ENCODE measurements around the gene CACFD1. TPM values are rescaled to one million over a fixed set of nuclear protein-coding genes. Genes with fewer than 3 reads are reported as not detected.

The CACFD1 gene
- total RNA-seq, 1 experiment from 2014 or later, result 27.0 TPM

DNA sequence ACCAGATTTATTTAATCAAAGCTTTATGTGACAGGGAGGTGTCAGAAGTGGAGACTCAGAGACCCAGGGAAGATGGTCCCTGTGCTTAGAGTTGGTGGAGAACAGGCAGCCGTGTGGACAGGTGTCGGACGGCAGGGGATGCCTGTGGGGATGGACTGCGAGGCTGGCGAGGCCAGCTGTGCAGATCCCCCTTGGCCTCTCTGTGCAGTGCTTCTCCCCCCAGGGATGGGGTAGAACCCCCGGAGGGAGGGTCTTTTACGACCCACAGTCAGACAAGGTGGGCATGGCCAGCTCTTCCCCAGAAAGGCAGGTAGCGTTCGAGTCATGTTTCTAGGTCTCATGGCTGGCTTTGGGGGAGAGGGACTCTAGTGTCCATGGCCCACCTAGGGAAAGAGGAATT is 23.8 kb downstream of the CACFD1 start:
- Histone ChIP-seq H3K9me3 (no peaks in the 10 kb centered on the region), H3K36me3 (ENCODE audit: control insufficient read depth, insufficient read depth, low read length) (no peaks in the 10 kb centered on the region), H3K4me3 (ENCODE audit: low read depth, low read length) (no peak overlapping the region), H3K4me1 (peaks cover 12% of the 10 kb centered on the region; the same call in 1 of the 2 replicates), H3K27me3 (replicated peaks; ENCODE audit: control insufficient read depth, insufficient read depth, low read length) (no peaks in the 10 kb centered on the region)
- no peaks in the 10 kb centered on the region for H3K36me3 Mint-ChIP-seq (ENCODE audit: insufficient read depth, unreplicated experiment)
- TF ChIP-seq, protein P1, sequence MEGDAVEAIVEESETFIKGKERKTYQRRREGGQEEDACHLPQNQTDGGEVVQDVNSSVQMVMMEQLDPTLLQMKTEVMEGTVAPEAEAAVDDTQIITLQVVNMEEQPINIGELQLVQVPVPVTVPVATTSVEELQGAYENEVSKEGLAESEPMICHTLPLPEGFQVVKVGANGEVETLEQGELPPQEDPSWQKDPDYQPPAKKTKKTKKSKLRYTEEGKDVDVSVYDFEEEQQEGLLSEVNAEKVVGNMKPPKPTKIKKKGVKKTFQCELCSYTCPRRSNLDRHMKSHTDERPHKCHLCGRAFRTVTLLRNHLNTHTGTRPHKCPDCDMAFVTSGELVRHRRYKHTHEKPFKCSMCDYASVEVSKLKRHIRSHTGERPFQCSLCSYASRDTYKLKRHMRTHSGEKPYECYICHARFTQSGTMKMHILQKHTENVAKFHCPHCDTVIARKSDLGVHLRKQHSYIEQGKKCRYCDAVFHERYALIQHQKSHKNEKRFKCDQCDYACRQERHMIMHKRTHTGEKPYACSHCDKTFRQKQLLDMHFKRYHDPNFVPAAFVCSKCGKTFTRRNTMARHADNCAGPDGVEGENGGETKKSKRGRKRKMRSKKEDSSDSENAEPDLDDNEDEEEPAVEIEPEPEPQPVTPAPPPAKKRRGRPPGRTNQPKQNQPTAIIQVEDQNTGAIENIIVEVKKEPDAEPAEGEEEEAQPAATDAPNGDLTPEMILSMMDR (IDR thresholded peaks at IDR 0.05; ENCODE audit: insufficient read depth in 1 of 2, low read depth in 1 of 2, low read length in 1 of 2, severe bottlenecking in 1 of 2, unreplicated experiment in 1 of 2), result no peak
- no peaks in the 10 kb centered on the region for H3K9me3 Mint-ChIP-seq (ENCODE audit: unreplicated experiment)
- intact Hi-C loops (cut with micrococcal nuclease; ENCODE audit: unreplicated experiment), result no loop called here
- no TSS peak for BruUV-seq (replicated peaks)
- ChIA-PET CTCF (interaction anchor here (3.2 kb wide), 1 partner anchor 24 kb away, joined by 11 read pairs; the partner anchor contains the start of gene CACFD1), POLR2A (no interaction called here)
- H3K27me3 Mint-ChIP-seq (ENCODE audit: insufficient read depth, unreplicated experiment), result peaks cover 3% of the 10 kb centered on the region
- peaks cover 13% of the 10 kb centered on the region for H3K4me1 Mint-ChIP-seq (ENCODE audit: low read depth, unreplicated experiment)
- no peak for DNase-seq
- no peak overlapping the region for H3K4me3 Mint-ChIP-seq (ENCODE audit: unreplicated experiment)
- H3K27ac Mint-ChIP-seq (ENCODE audit: unreplicated experiment), result no peak overlapping the region

DNA sequence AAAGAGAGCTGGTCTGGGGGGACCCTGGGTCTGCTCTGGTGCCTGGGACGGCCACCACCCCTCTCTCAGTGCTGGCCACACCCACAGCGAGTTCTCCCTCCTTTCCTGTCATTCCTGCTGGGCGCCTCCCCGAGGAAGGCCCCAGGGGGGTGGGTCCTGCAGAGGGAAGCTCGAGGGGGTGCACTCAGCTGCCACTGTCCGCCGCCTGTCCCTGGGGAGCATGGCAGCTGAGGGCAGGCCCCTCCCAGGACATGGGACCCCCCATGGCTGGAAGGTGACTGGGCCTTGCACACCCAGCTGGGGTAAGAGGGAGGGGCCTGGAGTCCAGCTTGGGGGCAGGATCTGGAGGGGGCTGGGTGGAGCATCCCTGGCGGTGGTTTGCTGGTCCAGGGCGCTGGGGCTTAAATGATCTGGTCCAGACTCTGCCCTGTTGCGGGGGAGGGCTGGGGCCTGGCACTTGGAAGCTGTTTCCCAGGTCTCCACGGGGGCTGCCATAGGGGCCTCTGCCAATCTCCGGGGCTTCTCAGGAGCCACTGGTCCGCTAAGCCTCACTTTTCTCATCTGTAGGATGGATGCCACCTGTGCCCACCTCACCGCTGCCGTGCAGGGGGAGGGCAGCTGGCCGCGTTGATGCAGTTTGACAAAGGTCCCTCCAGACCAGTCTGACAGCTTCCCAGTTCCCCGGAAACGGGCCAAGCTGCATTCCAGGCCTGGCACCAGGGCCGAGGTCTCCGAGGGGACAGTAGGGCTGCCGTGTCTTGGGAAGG is 25.1 kb downstream of the CACFD1 start:
- Mint-ChIP-seq H3K4me3 (ENCODE audit: unreplicated experiment) (no peak overlapping the region), H3K4me1 (ENCODE audit: low read depth, unreplicated experiment) (peaks cover 11% of the 10 kb centered on the region), H3K9me3 (ENCODE audit: unreplicated experiment) (no peaks in the 10 kb centered on the region), H3K27me3 (ENCODE audit: insufficient read depth, unreplicated experiment) (peaks cover 3% of the 10 kb centered on the region), H3K36me3 (ENCODE audit: insufficient read depth, unreplicated experiment) (no peaks in the 10 kb centered on the region), H3K27ac (ENCODE audit: unreplicated experiment) (no peak overlapping the region)
- Histone ChIP-seq H3K4me3 (ENCODE audit: low read depth, low read length) (no peak overlapping the region), H3K36me3 (ENCODE audit: control insufficient read depth, insufficient read depth, low read length) (no peaks in the 10 kb centered on the region), H3K9me3 (no peaks in the 10 kb centered on the region), H3K27me3 (replicated peaks; ENCODE audit: control insufficient read depth, insufficient read depth, low read length) (no peaks in the 10 kb centered on the region), H3K4me1 (peaks cover 11% of the 10 kb centered on the region; the same call in 1 of the 2 replicates)
- intact Hi-C loops (cut with micrococcal nuclease; ENCODE audit: unreplicated experiment), result loop anchor here (5.0 kb wide), 1 partner anchor 298 kb away; no protein-coding TSS in a partner anchor
- POLR2A ChIA-PET, result no interaction called here
- TF ChIP-seq, protein P1 (IDR thresholded peaks at IDR 0.05; ENCODE audit: insufficient read depth in 1 of 2, low read depth in 1 of 2, low read length in 1 of 2, severe bottlenecking in 1 of 2, unreplicated experiment in 1 of 2), result no peak
- BruUV-seq (replicated peaks), result no TSS peak
- CTCF ChIA-PET, result interaction anchor here (0.6 to 3.2 kb wide), 4 partner anchors 14 to 130 kb away, joined by 3 to 11 read pairs (median 4); partner anchors contain the start of genes CACFD1, SURF1 and SURF2
- no peak for DNase-seq

DNA sequence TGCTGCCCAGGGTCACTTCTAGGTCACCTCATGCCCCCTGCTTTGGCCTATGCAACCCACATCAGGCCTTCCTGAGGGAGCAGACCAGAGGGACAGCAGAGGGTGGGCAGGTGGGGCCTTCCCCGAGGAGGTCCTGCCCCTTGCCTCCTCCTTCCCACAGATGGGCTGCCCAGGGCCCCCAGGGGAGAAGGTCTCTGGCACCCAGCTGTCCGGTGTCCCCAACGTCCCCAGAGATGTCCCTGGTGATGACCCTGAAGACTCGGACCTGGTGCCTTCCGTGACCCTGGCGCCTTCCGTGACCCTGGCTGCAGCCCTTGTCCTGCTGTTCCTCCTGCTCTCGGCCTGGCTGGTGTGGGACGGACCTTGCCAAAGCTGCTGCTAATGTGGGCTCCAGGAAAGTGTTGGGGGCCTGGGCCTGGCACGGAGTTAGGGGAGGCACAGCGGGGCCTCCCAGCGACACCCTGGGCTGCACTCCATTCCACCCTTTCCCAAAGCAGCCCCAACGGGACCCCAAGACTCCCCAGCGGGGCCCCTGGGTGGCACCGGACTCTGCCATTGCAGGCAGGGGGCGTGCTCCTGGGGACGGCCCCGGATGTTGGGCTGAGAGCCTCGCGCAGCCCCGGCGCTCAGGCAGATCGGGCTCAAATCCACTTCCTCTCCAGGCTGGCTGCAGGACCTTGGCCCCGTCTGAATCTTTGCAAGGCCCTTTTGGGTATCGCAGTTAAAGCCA is 25.9 kb downstream of the CACFD1 start:
- Histone ChIP-seq H3K4me3 (ENCODE audit: low read depth, low read length) (no peak overlapping the region), H3K36me3 (ENCODE audit: control insufficient read depth, insufficient read depth, low read length) (no peaks in the 10 kb centered on the region), H3K4me1 (peaks cover 11% of the 10 kb centered on the region; the same call in 1 of the 2 replicates), H3K9me3 (no peaks in the 10 kb centered on the region), H3K27me3 (replicated peaks; ENCODE audit: control insufficient read depth, insufficient read depth, low read length) (no peaks in the 10 kb centered on the region)
- DNase-seq, result no peak
- Mint-ChIP-seq H3K4me3 (ENCODE audit: unreplicated experiment) (no peak overlapping the region), H3K27me3 (ENCODE audit: insufficient read depth, unreplicated experiment) (peaks cover 3% of the 10 kb centered on the region), H3K36me3 (ENCODE audit: insufficient read depth, unreplicated experiment) (no peaks in the 10 kb centered on the region), H3K9me3 (ENCODE audit: unreplicated experiment) (no peaks in the 10 kb centered on the region), H3K4me1 (ENCODE audit: low read depth, unreplicated experiment) (peaks cover 7% of the 10 kb centered on the region), H3K27ac (ENCODE audit: unreplicated experiment) (no peak overlapping the region)
- CTCF ChIA-PET, result interaction anchor here (0.6 to 3.2 kb wide), 11 partner anchors 12 to 463 kb away, joined by 3 to 18 read pairs (median 5); partner anchors contain the start of genes CACFD1, SURF1 and SURF2
- intact Hi-C loops (cut with micrococcal nuclease; ENCODE audit: unreplicated experiment), result loop anchor here (1.0 to 5.0 kb wide), 4 partner anchors 29 to 298 kb away; no protein-coding TSS in a partner anchor
- POLR2A ChIA-PET, result no interaction called here
- TF ChIP-seq, protein P1 (IDR thresholded peaks at IDR 0.05; ENCODE audit: insufficient read depth in 1 of 2, low read depth in 1 of 2, low read length in 1 of 2, severe bottlenecking in 1 of 2, unreplicated experiment in 1 of 2), result no peak
- no TSS peak for BruUV-seq (replicated peaks)
